CD4-positive, alpha-beta T cell (primary cell): ENCODE results near the gene COL20A1. TPM values are rescaled to one million over a fixed set of nuclear protein-coding genes. Genes with fewer than 3 reads are reported as not detected.

Source experiments
- ATAC-seq: fragments of 200-7000 bp; cut with Tn5 transposase; one replicate; pipeline ENCODE4 v1.10.0; 2022; ENCODE audit warnings: mild to moderate bottlenecking; ENCODE audit not compliant: poor library complexity
- CTCF ChIA-PET: fragments of 350-600 bp; sonication (Branson Sonifier 250); formaldehyde crosslinking; loops from one replicate; lab custom pipeline; 2021; ENCODE audit warnings: antibody characterized with exemption, inconsistent platforms; lab: Charles Lee
- POLR2A ChIA-PET: fragments of 350-600 bp; sonication (Branson Sonifier 250); formaldehyde crosslinking; loops from one replicate; lab custom pipeline; 2021; ENCODE audit warnings: antibody characterized with exemption, inconsistent platforms; lab: Charles Lee
- DNase-seq, 14 experiments: peaks; one replicate each; pipeline ENCODE4 v3.0.0-alpha.2; 2013 to 2020; ENCODE audit warnings: mixed read lengths in 2 of 14
- H3K27ac ChIP-seq, 2 donors: one replicate each; pipeline versions ENCODE4 v1.5.1 to v1.7.0; 2013; ENCODE audit warnings: low read length in 2 of 2, low read depth in 1 of 2, mild to moderate bottlenecking in 1 of 2
- H3K27me3 ChIP-seq, 2 experiments: 1 replicate in 1 of 2; 2 replicates in 1 of 2; pipeline versions ENCODE4 v1.6.1 to v1.7.0; 2013; ENCODE audit warnings: low read length in 2 of 2, control low read depth in 1 of 2, mild to moderate bottlenecking in 1 of 2, moderate library complexity in 1 of 2; ENCODE audit not compliant: insufficient read depth in 2 of 2, control insufficient read depth in 1 of 2
- H3K36me3 ChIP-seq: one replicate; pipeline ENCODE4 v1.6.1; 2013; ENCODE audit warnings: low read length, control low read depth; ENCODE audit not compliant: insufficient read depth
- H3K4me1 ChIP-seq: one replicate; pipeline ENCODE4 v1.6.1; 2013; ENCODE audit warnings: low read length, control low read depth; ENCODE audit not compliant: insufficient read depth
- H3K4me3 ChIP-seq: one replicate; pipeline ENCODE4 v1.5.1; 2013; ENCODE audit warnings: mild to moderate bottlenecking, low read length, moderate library complexity
- H3K9me3 ChIP-seq, 2 experiments: 1 replicate in 1 of 2; 2 replicates in 1 of 2; pipeline versions ENCODE4 v1.6.1 to v1.7.0; 2013; ENCODE audit warnings: low read length in 2 of 2, mild to moderate bottlenecking in 2 of 2, control low read depth in 1 of 2, moderate library complexity in 1 of 2; ENCODE audit not compliant: control insufficient read depth in 1 of 2, insufficient read depth in 1 of 2
- H3K27ac Mint-ChIP-seq: one replicate; pipeline ENCODE4 v1.8.0; 2020; ENCODE audit warnings: mixed read lengths
- H3K27me3 Mint-ChIP-seq: one replicate; pipeline ENCODE4 v1.8.0; 2021; ENCODE audit warnings: mixed read lengths
- H3K36me3 Mint-ChIP-seq: one replicate; pipeline ENCODE4 v1.8.0; 2021; ENCODE audit warnings: low read depth, mixed read lengths
- H3K4me1 Mint-ChIP-seq: one replicate; pipeline ENCODE4 v1.8.0; 2021; ENCODE audit warnings: low read depth, mixed read lengths
- H3K4me3 Mint-ChIP-seq: one replicate; pipeline ENCODE4 v1.8.0; 2020; ENCODE audit warnings: mild to moderate bottlenecking, mixed read lengths
- H3K9me3 Mint-ChIP-seq: one replicate; pipeline ENCODE4 v1.8.0; 2020; ENCODE audit warnings: mixed read lengths
- CTCF ChIP-seq: fragments of 200-600 bp; IDR thresholded peaks from one replicate; pipeline ENCODE4 v1.8.0; 2022; ENCODE audit warnings: antibody characterized with exemption, mild to moderate bottlenecking
- intact Hi-C, 2 experiments: fragments of 100-400 bp; cut with DNase I in 1 of 2; cut with micrococcal nuclease in 1 of 2; formaldehyde crosslinking; loops; one replicate each; pipeline versions ENCODE4 v1.15.1 to v1.9.0; 2023 to 2025; cut with DNase I, micrococcal nuclease
- total RNA-seq, 174 experiments: library from RNA in 2 of 174; stranded (reverse) in 2 of 174; gene quantifications; one replicate each; pipeline ENCODE4 v1.2.3 and lab custom pipeline; 2021 to 2026

Gene COL20A1
- total RNA-seq, 2 experiments from 2014 or later, result 0.03 TPM; not detected in 1

GRCh38 chr20:63314566-63315239 is 21.7 kb downstream of the COL20A1 start:
- H3K27ac ChIP-seq, result no peak overlapping the region
- Mint-ChIP-seq H3K4me3 (no peak overlapping the region), H3K27ac (no peak overlapping the region), H3K4me1 (no peaks in the 10 kb centered on the region), H3K36me3 (no peaks in the 10 kb centered on the region), H3K27me3 (no peaks in the 10 kb centered on the region), H3K9me3 (no peaks in the 10 kb centered on the region)
- H3K27me3 ChIP-seq, result peaks cover 0 to 2% of the 10 kb centered on the region in 2 experiments
- POLR2A ChIA-PET, result no interaction called here
- no peak for ATAC-seq
- no peak for TF ChIP-seq CTCF
- no peak for DNase-seq
- H3K4me1 ChIP-seq, result no peaks in the 10 kb centered on the region
- peaks cover 0 to 4% of the 10 kb centered on the region in 2 experiments for H3K9me3 ChIP-seq
- no peaks in the 10 kb centered on the region for H3K36me3 ChIP-seq
- H3K4me3 ChIP-seq, result no peak overlapping the region
- CTCF ChIA-PET, result no interaction called here
- intact Hi-C loops, result loop anchor here in 1 of 2 experiments (10.0 kb wide), 1 partner anchor 70 kb away; no protein-coding TSS in a partner anchor

- H3K36me3 Mint-ChIP-seq, result no peaks in the 10 kb centered on the region
- H3K9me3 Mint-ChIP-seq, result no peaks in the 10 kb centered on the region
- CTCF ChIA-PET, result no interaction called here
- ATAC-seq (no peak), DNase-seq (no peak)
- no peak overlapping the region for H3K4me3 ChIP-seq
- intact Hi-C loops, result loop anchor here in 1 of 2 experiments (10.0 kb wide), 1 partner anchor 70 kb away; no protein-coding TSS in a partner anchor
- no peaks in the 10 kb centered on the region for H3K27me3 ChIP-seq
- no peaks in the 10 kb centered on the region for H3K36me3 ChIP-seq
- no peaks in the 10 kb centered on the region for H3K27me3 Mint-ChIP-seq
- POLR2A ChIA-PET, result no interaction called here
- peaks cover 0 to 4% of the 10 kb centered on the region in 2 experiments for H3K9me3 ChIP-seq
- H3K4me1 ChIP-seq, result no peaks in the 10 kb centered on the region
- no peak overlapping the region for H3K4me3 Mint-ChIP-seq
- no peak overlapping the region for H3K27ac Mint-ChIP-seq
- TF ChIP-seq CTCF, result no peak
- H3K27ac ChIP-seq, result no peak overlapping the region
- H3K4me1 Mint-ChIP-seq, result no peaks in the 10 kb centered on the region
These were observed 22.3 kb downstream of the COL20A1 start for GRCh38 chr20:63315240-63315689.

GRCh38 chr20:63315731-63316491 is 22.9 kb downstream of the COL20A1 start:
- TF ChIP-seq CTCF, result no peak
- Mint-ChIP-seq H3K27ac (no peak overlapping the region), H3K9me3 (no peaks in the 10 kb centered on the region), H3K36me3 (no peaks in the 10 kb centered on the region), H3K27me3 (no peaks in the 10 kb centered on the region), H3K4me1 (no peaks in the 10 kb centered on the region), H3K4me3 (no peak overlapping the region)
- Histone ChIP-seq H3K27me3 (no peaks in the 10 kb centered on the region), H3K4me1 (no peaks in the 10 kb centered on the region), H3K4me3 (no peak overlapping the region), H3K36me3 (no peaks in the 10 kb centered on the region), H3K27ac (no peak overlapping the region), H3K9me3 (peaks cover 0 to 4% of the 10 kb centered on the region in 2 experiments)
- intact Hi-C loops, result loop anchor here in 1 of 2 experiments (10.0 kb wide), 1 partner anchor 69 kb away; no protein-coding TSS in a partner anchor
- ChIA-PET CTCF (no interaction called here), POLR2A (no interaction called here)
- no peak for DNase-seq
- no peak for ATAC-seq
